DOHH2 (cell line): ENCODE measurements around the gene MLST8.

Experiments
- H3F3A ChIP-seq: fragments of 200-600 bp; sonication (generic), shearing (Covaris generic); 2 replicates; pipeline ENCODE4 v1.6.0; 2016; ENCODE audit warnings: antibody characterized with exemption, mild to moderate bottlenecking; ENCODE audit not compliant: control insufficient read depth, insufficient read depth
- H3K27ac ChIP-seq: fragments of 200-600 bp; sonication (generic); 2 replicates; pipeline ENCODE4 v1.5.1; 2014; ENCODE audit warnings: low read depth, mild to moderate bottlenecking, low read length, moderate library complexity
- H3K27me3 ChIP-seq: fragments of 200-600 bp; sonication (generic); 2 replicates; pipeline ENCODE4 v1.6.1; 2014; ENCODE audit warnings: mild to moderate bottlenecking, low read length, mixed read lengths; ENCODE audit not compliant: control insufficient read depth
- H3K36me3 ChIP-seq: fragments of 200-600 bp; sonication (generic); 2 replicates; pipeline ENCODE4 v1.6.1; 2014; ENCODE audit warnings: mild to moderate bottlenecking, low read length, moderate library complexity, mixed read lengths; ENCODE audit not compliant: control insufficient read depth
- H3K4me1 ChIP-seq: fragments of 200-600 bp; sonication (generic); 2 replicates; pipeline ENCODE4 v1.6.1; 2014; ENCODE audit warnings: mild to moderate bottlenecking, low read length, mixed read lengths; ENCODE audit not compliant: control insufficient read depth
- H3K4me2 ChIP-seq: fragments of 200-600 bp; sonication (generic); 2 replicates; pipeline ENCODE4 v1.6.0; 2014; ENCODE audit warnings: mild to moderate bottlenecking, low read length, moderate library complexity
- H3K4me3 ChIP-seq: fragments of 200-600 bp; sonication (generic); 2 replicates; pipeline ENCODE4 v1.5.1; 2014; ENCODE audit warnings: mild to moderate bottlenecking, low read length, mixed read lengths
- H3K79me2 ChIP-seq: fragments of 200-600 bp; sonication (generic); 2 replicates; pipeline ENCODE4 v1.6.1; 2014; ENCODE audit warnings: mild to moderate bottlenecking, low read length, mixed read lengths; ENCODE audit not compliant: control insufficient read depth
- H3K9me2 ChIP-seq: fragments of 200-600 bp; sonication (generic); replicated peaks from 2 replicates; pipeline ENCODE4 v1.6.1; 2014; ENCODE audit warnings: mild to moderate bottlenecking, low read length, mixed read lengths; ENCODE audit not compliant: control insufficient read depth
- H3K9me3 ChIP-seq: fragments of 200-600 bp; sonication (generic); 2 replicates; pipeline ENCODE4 v1.6.1; 2014; ENCODE audit warnings: antibody characterized with exemption, low read length, mixed read lengths; ENCODE audit not compliant: control insufficient read depth, insufficient read depth
- H4K20me1 ChIP-seq: fragments of 200-600 bp; sonication (generic); 2 replicates; pipeline ENCODE4 v1.6.0; 2014; ENCODE audit warnings: low read depth, mild to moderate bottlenecking, antibody characterized with exemption, low read length, moderate library complexity; ENCODE audit not compliant: control insufficient read depth, insufficient read depth
- EZH2phosphoT487 ChIP-seq: fragments of 200-600 bp; sonication (generic); IDR thresholded peaks from 2 replicates; pipeline ENCODE4 v1.6.1; 2017; ENCODE audit warnings: borderline replicate concordance, mild to moderate bottlenecking, antibody characterized with exemption, low read length, moderate library complexity, mixed read lengths
- TF ChIP-seq, protein P1 (sequence below): fragments of 200-600 bp; sonication (generic); IDR thresholded peaks from one replicate; pipeline ENCODE4 v1.5.1; 2014; ENCODE audit warnings: antibody characterized with exemption, mild to moderate bottlenecking, low read depth, low read length; ENCODE audit not compliant: poor library complexity, severe bottlenecking

The MLST8 gene

DNA sequence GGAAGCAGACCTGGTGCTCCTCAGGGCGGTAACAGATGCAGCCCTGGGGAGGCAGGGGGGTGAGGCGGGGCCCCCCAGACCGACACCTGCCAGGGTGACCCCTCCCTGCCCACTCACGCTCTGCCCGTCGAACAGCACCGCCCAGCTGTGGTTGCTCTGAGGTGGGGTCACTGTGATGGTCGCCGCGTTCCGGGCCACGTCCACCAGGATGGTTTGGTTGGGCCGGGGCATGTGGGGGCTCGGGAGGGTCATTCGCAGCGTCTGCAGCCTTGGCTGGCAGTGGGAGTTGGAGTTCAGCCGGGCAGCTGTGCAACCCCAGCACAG is 4.7 kb downstream of the MLST8 start:
- H3F3A ChIP-seq: peaks cover 7% of the 10 kb centered on the region; the same call in 1 of the 2 replicates
- no peaks in the 10 kb centered on the region for H3K27me3 ChIP-seq
- peaks cover 55% of the 10 kb centered on the region for H3K79me2 ChIP-seq
- TF ChIP-seq EZH2phosphoT487: no peak
- TF ChIP-seq, protein P1, sequence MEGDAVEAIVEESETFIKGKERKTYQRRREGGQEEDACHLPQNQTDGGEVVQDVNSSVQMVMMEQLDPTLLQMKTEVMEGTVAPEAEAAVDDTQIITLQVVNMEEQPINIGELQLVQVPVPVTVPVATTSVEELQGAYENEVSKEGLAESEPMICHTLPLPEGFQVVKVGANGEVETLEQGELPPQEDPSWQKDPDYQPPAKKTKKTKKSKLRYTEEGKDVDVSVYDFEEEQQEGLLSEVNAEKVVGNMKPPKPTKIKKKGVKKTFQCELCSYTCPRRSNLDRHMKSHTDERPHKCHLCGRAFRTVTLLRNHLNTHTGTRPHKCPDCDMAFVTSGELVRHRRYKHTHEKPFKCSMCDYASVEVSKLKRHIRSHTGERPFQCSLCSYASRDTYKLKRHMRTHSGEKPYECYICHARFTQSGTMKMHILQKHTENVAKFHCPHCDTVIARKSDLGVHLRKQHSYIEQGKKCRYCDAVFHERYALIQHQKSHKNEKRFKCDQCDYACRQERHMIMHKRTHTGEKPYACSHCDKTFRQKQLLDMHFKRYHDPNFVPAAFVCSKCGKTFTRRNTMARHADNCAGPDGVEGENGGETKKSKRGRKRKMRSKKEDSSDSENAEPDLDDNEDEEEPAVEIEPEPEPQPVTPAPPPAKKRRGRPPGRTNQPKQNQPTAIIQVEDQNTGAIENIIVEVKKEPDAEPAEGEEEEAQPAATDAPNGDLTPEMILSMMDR: no peak
- peaks cover 9% of the 10 kb centered on the region for H4K20me1 ChIP-seq
- H3K9me3 ChIP-seq: no peaks in the 10 kb centered on the region
- H3K36me3 ChIP-seq: peaks cover 64% of the 10 kb centered on the region
- no peak overlapping the region for H3K4me2 ChIP-seq
- no peak overlapping the region for H3K4me3 ChIP-seq
- peaks cover 29% of the 10 kb centered on the region for H3K4me1 ChIP-seq
- no peaks in the 10 kb centered on the region for H3K9me2 ChIP-seq
- no peak overlapping the region for H3K27ac ChIP-seq

DNA sequence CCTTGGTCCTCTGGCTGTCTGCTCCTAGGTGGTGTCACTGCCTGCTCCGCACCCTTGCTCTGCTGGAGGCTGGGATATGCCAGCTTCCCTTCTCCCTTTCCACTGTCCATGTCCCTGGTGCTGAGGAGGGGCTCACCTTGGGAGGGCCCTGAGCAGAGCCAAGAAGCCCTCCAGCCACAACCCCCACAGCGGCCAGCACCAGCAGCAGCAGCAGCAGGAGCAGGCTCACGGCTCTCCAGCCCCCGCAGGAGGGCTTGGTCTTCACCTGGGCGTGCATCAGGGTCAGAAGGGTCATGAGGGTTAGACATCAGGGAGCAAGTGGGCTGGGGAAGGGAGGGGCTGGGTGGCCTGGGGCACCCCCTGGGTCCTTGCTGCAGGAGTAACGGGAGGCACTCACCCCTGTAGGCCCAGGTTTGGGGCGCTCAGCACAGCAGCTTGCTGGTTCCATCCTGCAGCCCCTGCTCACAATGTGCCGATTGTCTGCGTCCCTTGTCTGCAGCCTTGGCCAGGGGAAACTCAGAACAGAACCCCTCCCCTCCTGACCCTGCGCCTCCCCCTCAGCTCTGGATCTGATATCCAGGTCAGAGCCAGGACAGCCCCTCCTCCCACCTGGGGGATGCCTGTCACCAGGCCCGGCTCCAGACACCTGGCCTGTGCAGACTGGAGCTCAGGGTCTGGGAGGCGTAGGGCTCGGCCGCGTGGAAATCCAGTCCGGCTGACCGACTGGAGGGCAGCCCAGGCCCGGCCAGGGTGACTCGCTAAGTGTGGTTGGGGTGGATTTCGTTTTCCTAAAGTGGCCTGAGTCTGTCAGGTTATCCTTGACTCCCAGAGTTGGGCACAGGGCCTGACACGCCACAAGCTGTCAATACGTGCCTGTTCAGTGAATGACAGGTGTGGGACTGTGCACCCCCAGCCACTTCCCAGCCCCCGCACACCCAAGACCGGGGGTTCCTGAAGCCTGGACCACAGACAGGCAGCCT is 5.4 kb downstream of the MLST8 start, which contains the start of gene BRICD5:
Gene BRICD5, minus strand, starts transcription at position 478 of the 980 bp plus-strand sequence. Its CDS starts 30 bp downstream, at position 448.
- Histone ChIP-seq H3K27me3 (no peaks in the 10 kb centered on the region), H3K27ac (no peak within 1 kb of the TSS), H3K79me2 (peaks cover 59% of the 10 kb centered on the region), H3F3A (peaks cover 7% of the 10 kb centered on the region; the same call in 1 of the 2 replicates), H3K4me3 (no peak within 1 kb of the TSS), H3K36me3 (peaks cover 67% of the 10 kb centered on the region), H4K20me1 (peaks cover 9% of the 10 kb centered on the region), H3K9me3 (no peaks in the 10 kb centered on the region), H3K4me1 (peaks cover 28% of the 10 kb centered on the region), H3K4me2 (peak within 1 kb of the TSS; percentile 90; the same call in 1 of the 2 replicates), H3K9me2 (no peaks in the 10 kb centered on the region)
- no peak for TF ChIP-seq EZH2phosphoT487
- TF ChIP-seq, protein P1: no peak

DNA sequence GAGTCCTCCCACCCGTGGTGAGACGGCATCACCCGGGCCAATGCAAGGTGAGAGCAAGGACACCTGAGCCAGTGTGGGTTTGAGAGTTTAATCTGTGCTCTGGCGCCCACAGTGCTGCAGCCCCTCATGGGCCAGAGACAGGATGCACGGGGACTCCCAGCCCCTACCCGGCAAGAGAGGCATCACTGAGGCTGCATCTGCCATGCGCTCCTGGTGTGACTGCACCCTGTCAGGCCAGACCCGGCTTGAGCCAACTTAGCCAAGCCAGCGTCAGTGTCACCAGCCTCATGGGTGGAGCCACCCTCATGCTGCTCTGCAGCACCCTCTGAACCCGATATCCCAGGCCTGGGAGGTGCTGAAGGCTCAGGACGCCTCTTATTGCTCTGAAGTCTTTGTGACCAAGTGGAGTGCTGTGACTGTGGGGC is 6.7 kb downstream of the MLST8 start:
- Histone ChIP-seq H3K9me2 (no peaks in the 10 kb centered on the region), H3F3A (peaks cover 7% of the 10 kb centered on the region; the same call in 1 of the 2 replicates), H3K79me2 (peaks cover 57% of the 10 kb centered on the region), H3K4me2 (peak overlapping the region; percentile 90), H3K27me3 (no peaks in the 10 kb centered on the region), H3K4me1 (peaks cover 26% of the 10 kb centered on the region), H3K4me3 (peak overlapping the region; percentile 78; the same call in 1 of the 2 replicates), H3K9me3 (no peaks in the 10 kb centered on the region), H4K20me1 (peaks cover 9% of the 10 kb centered on the region), H3K36me3 (peaks cover 63% of the 10 kb centered on the region), H3K27ac (no peak overlapping the region)
- TF ChIP-seq, protein P1: no peak
- no peak for TF ChIP-seq EZH2phosphoT487
